ENCODE measurements around the gene LDAF1.
"Not testable (repeated sequence)": the region's sequence is repeated elsewhere in the genome, so short reads cannot be mapped to it uniquely, and the experiment has no call there.

LDAF1 gene

GRCh38 chr16:21167360-21167759, 8.9 kb downstream of the LDAF1 start:
- Histone ChIP-seq H3K4me2 (ENCODE audit: low read length, poor library complexity, severe bottlenecking) (no peak overlapping the region), H3K14ac (ENCODE audit: low read length in 2 of 2) (no peak overlapping the region), H2BK120ac (ENCODE audit: low read depth, low read length) (no peak overlapping the region)

DNA sequence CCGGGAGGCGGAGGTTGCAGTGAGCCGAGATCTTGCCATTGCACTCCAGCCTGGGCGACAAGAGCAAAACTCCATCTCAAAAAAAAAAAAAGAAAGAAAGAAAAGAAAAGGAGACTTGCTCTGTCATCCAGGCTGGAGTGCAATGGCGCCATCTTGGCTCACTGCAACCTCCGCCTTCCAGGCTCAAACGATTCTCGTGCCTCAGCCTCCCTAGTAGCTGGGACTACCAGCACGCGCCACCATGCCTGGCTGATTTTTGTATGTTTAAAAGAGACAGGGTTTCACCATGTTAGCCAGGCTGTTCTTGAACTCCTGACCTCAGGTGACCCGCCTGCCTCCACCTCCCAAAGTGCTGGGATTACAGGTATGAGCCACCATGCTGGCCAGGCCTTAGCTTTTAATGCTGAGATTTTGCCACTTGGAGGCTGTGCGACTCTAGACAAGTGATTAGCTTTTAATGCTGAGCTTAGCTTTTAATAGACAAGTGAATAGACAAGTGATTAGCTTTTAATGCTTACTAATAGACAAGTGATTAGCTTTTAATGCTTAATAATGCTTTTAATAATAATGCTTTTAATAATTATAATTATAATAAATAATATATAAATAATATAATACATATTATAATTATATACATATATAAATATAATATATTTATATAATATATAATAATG, 9.6 kb downstream of the LDAF1 start:
- no peak overlapping the region for H3K9ac ChIP-seq (ENCODE audit: low read length)
- no peak for DNase-seq
- peaks cover 17% of the 10 kb centered on the region for H3K4me1 ChIP-seq (ENCODE audit: control insufficient read depth, insufficient read depth, low read depth, low read length)
- H3K4ac ChIP-seq (ENCODE audit: low read depth in 1 of 2, low read length in 2 of 2) = no peak overlapping the region
- H3K4me3 ChIP-seq (ENCODE audit: insufficient read depth in 1 of 2, low read depth in 1 of 2, low read length in 2 of 2) = no peak overlapping the region
- H2AK5ac ChIP-seq (ENCODE audit: low read length, severe bottlenecking) = no peak overlapping the region
- no peak overlapping the region for H4K8ac ChIP-seq (ENCODE audit: low read length)
- no peak overlapping the region for H2BK120ac ChIP-seq (ENCODE audit: low read depth, low read length)
- H2BK12ac ChIP-seq (ENCODE audit: low read length in 2 of 2) = no peak overlapping the region
- H3K9me3 ChIP-seq (ENCODE audit: control insufficient read depth, low read length) = no peaks in the 10 kb centered on the region
- no peak overlapping the region for H2BK5ac ChIP-seq (ENCODE audit: low read depth, low read length, poor library complexity, severe bottlenecking)
- H3K27ac ChIP-seq (ENCODE audit: low read length, poor library complexity, severe bottlenecking) = no peak overlapping the region
- no peak overlapping the region for H3K18ac ChIP-seq (ENCODE audit: low read depth in 1 of 2, low read length in 2 of 2)
- H4K91ac ChIP-seq (ENCODE audit: low read length) = no peak overlapping the region
- no peak overlapping the region for H2BK15ac ChIP-seq (ENCODE audit: low read depth, poor library complexity, severe bottlenecking)
- H3K14ac ChIP-seq (ENCODE audit: low read length in 2 of 2) = no peak overlapping the region
- H2AFZ ChIP-seq (ENCODE audit: low read depth, low read length) = no peak overlapping the region
- WGBS = 98% methylated on average over 12 of the region's 12 CpGs
- H3K27me3 ChIP-seq (ENCODE audit: control insufficient read depth in 1 of 2, insufficient read depth in 1 of 2, low read length in 2 of 2) = no peaks in the 10 kb centered on the region
- H3K23ac ChIP-seq (ENCODE audit: low read length in 2 of 2) = no peak overlapping the region
- H3K36me3 ChIP-seq (ENCODE audit: control insufficient read depth in 1 of 2, insufficient read depth in 2 of 2, low read depth in 1 of 2, low read length in 2 of 2) = peaks cover 34 to 73% of the 10 kb centered on the region in 2 experiments
- no peak overlapping the region for H3K4me2 ChIP-seq (ENCODE audit: low read length, poor library complexity, severe bottlenecking)
- H3K79me1 ChIP-seq (replicated peaks; ENCODE audit: low read length, poor library complexity, severe bottlenecking) = peaks cover 6% of the 10 kb centered on the region

More at GRCh38 chr16:21167360-21167759, 8.9 kb downstream of the LDAF1 start:
- Histone ChIP-seq H3K9me3 (ENCODE audit: control insufficient read depth, low read length) (no peaks in the 10 kb centered on the region), H4K8ac (ENCODE audit: low read length) (no peak overlapping the region), H3K9ac (ENCODE audit: low read length) (peak overlapping the region; percentile 5), H3K36me3 (ENCODE audit: control insufficient read depth in 1 of 2, insufficient read depth in 2 of 2, low read depth in 1 of 2, low read length in 2 of 2) (peaks cover 29 to 71% of the 10 kb centered on the region in 2 experiments), H2BK12ac (ENCODE audit: low read length in 2 of 2) (no peak overlapping the region), H3K4me1 (ENCODE audit: control insufficient read depth, insufficient read depth, low read depth, low read length) (peaks cover 18% of the 10 kb centered on the region), H3K27ac (ENCODE audit: low read length, poor library complexity, severe bottlenecking) (peak overlapping the region; percentile 39), H3K18ac (ENCODE audit: low read depth in 1 of 2, low read length in 2 of 2) (no peak overlapping the region), H2BK15ac (ENCODE audit: low read depth, poor library complexity, severe bottlenecking) (no peak overlapping the region), H2AK5ac (ENCODE audit: low read length, severe bottlenecking) (no peak overlapping the region), H4K91ac (ENCODE audit: low read length) (no peak overlapping the region), H2BK5ac (ENCODE audit: low read depth, low read length, poor library complexity, severe bottlenecking) (no peak overlapping the region), H3K4me3 (ENCODE audit: insufficient read depth in 1 of 2, low read depth in 1 of 2, low read length in 2 of 2) (no peak overlapping the region), H3K27me3 (ENCODE audit: control insufficient read depth in 1 of 2, insufficient read depth in 1 of 2, low read length in 2 of 2) (no peaks in the 10 kb centered on the region), H2AFZ (ENCODE audit: low read depth, low read length) (no peak overlapping the region), H3K79me1 (replicated peaks; ENCODE audit: low read length, poor library complexity, severe bottlenecking) (peaks cover 4% of the 10 kb centered on the region), H3K4ac (ENCODE audit: low read depth in 1 of 2, low read length in 2 of 2) (no peak overlapping the region), H3K23ac (ENCODE audit: low read length in 2 of 2) (no peak overlapping the region)
- DNase-seq = peak; percentile 90
- 47% methylated on average over 8 of the region's 9 CpGs for WGBS

DNA sequence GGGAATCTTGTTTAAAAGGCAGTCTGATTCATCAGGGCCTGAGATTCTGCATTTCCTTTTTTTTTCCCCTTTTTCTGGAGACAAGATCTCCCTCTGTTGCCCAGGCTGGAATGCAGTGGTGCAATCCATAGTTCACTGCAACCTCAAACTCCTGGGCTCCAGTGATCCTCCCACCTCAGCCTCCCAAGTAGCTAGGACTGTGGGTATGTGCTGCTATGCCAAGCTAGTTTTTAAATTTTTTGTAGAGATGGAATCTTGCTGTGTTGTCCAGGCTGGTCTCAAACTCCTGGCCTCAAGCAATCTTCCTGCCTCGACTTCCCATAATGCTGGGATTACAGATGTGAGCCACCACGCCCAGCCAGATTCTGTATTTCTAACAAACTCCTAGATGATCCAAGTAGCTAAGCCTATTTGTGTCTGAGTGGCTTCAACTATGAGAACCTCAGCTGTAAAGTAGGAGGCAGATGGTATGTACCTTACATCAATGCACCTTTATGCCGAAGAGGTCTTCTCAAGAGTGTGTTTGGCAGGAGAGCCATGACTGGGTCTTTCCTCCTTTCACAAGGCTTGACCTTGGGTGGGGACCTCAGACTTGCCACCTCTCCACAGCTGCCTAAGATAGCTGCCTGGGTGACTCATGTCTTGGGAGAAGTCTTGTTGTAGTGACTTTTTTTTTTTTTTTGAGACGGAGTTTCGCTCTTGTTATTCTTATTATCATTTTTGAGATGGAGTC, 10.9 kb downstream of the LDAF1 start:
- Histone ChIP-seq H3K36me3 (ENCODE audit: control insufficient read depth in 1 of 2, insufficient read depth in 2 of 2, low read depth in 1 of 2, low read length in 2 of 2) (peaks cover 35 to 75% of the 10 kb centered on the region in 2 experiments), H3K27me3 (ENCODE audit: control insufficient read depth in 1 of 2, insufficient read depth in 1 of 2, low read length in 2 of 2) (no peaks in the 10 kb centered on the region), H3K9me3 (ENCODE audit: control insufficient read depth, low read length) (no peaks in the 10 kb centered on the region), H3K4me3 (ENCODE audit: insufficient read depth in 1 of 2, low read depth in 1 of 2, low read length in 2 of 2) (no peak overlapping the region), H3K27ac (ENCODE audit: low read length, poor library complexity, severe bottlenecking) (no peak overlapping the region), H4K91ac (ENCODE audit: low read length) (no peak overlapping the region), H3K4me1 (ENCODE audit: control insufficient read depth, insufficient read depth, low read depth, low read length) (peaks cover 14% of the 10 kb centered on the region), H2BK120ac (ENCODE audit: low read depth, low read length) (no peak overlapping the region), H2BK12ac (ENCODE audit: low read length in 2 of 2) (no peak overlapping the region), H3K9ac (ENCODE audit: low read length) (no peak overlapping the region), H4K8ac (ENCODE audit: low read length) (no peak overlapping the region), H3K23ac (ENCODE audit: low read length in 2 of 2) (no peak overlapping the region), H2BK5ac (ENCODE audit: low read depth, low read length, poor library complexity, severe bottlenecking) (no peak overlapping the region), H2AK5ac (ENCODE audit: low read length, severe bottlenecking) (no peak overlapping the region), H3K79me1 (replicated peaks; ENCODE audit: low read length, poor library complexity, severe bottlenecking) (peaks cover 3% of the 10 kb centered on the region), H3K4ac (ENCODE audit: low read depth in 1 of 2, low read length in 2 of 2) (no peak overlapping the region), H3K18ac (ENCODE audit: low read depth in 1 of 2, low read length in 2 of 2) (no peak overlapping the region), H2BK15ac (ENCODE audit: low read depth, poor library complexity, severe bottlenecking) (no peak overlapping the region), H2AFZ (ENCODE audit: low read depth, low read length) (no peak overlapping the region), H3K14ac (ENCODE audit: low read length in 2 of 2) (no peak overlapping the region), H3K4me2 (ENCODE audit: low read length, poor library complexity, severe bottlenecking) (no peak overlapping the region)
- WGBS = 100% methylated on average over 3 of the region's 5 CpGs
- peak; percentile 61 for DNase-seq

DNA sequence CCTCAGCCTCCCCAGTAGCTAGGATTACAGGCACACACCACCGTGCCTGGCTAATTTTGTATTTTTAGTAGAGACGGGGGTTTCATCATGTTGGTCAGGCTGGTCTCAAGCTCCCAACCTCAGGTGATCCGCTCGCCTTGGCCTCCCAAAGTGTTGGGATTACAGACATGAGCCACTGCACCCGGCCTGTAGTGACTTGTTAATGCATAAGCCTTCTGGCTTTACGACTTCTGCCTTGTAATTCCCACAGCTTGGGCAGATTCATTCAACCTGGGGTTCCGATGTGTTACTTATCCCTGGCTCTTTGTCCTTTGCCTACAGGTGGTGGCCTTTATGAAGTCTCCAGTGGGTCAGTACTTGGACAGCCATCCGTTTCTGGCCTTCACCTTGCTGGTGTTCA, 11.6 kb downstream of the LDAF1 start:
- H3K9ac ChIP-seq (ENCODE audit: low read length); H2BK12ac ChIP-seq (ENCODE audit: low read length in 2 of 2); H3K9me3 ChIP-seq (ENCODE audit: control insufficient read depth, low read length); H3K4ac ChIP-seq (ENCODE audit: low read depth in 1 of 2, low read length in 2 of 2); H3K79me1 ChIP-seq (replicated peaks; ENCODE audit: low read length, poor library complexity, severe bottlenecking); H2BK5ac ChIP-seq (ENCODE audit: low read depth, low read length, poor library complexity, severe bottlenecking); H3K4me3 ChIP-seq (ENCODE audit: insufficient read depth in 1 of 2, low read depth in 1 of 2, low read length in 2 of 2); H2BK120ac ChIP-seq (ENCODE audit: low read depth, low read length); H4K91ac ChIP-seq (ENCODE audit: low read length); H2BK15ac ChIP-seq (ENCODE audit: low read depth, poor library complexity, severe bottlenecking); H3K14ac ChIP-seq (ENCODE audit: low read length in 2 of 2); H3K27me3 ChIP-seq (ENCODE audit: control insufficient read depth in 1 of 2, insufficient read depth in 1 of 2, low read length in 2 of 2); H4K8ac ChIP-seq (ENCODE audit: low read length); DNase-seq; H2AFZ ChIP-seq (ENCODE audit: low read depth, low read length); H3K23ac ChIP-seq (ENCODE audit: low read length in 2 of 2); H3K27ac ChIP-seq (ENCODE audit: low read length, poor library complexity, severe bottlenecking); H2AK5ac ChIP-seq (ENCODE audit: low read length, severe bottlenecking); H3K4me2 ChIP-seq (ENCODE audit: low read length, poor library complexity, severe bottlenecking); H3K18ac ChIP-seq (ENCODE audit: low read depth in 1 of 2, low read length in 2 of 2): not testable (repeated sequence)
- peaks cover 14% of the 10 kb centered on the region for H3K4me1 ChIP-seq (ENCODE audit: control insufficient read depth, insufficient read depth, low read depth, low read length)
- peaks cover 32 to 75% of the 10 kb centered on the region in 2 experiments for H3K36me3 ChIP-seq (ENCODE audit: control insufficient read depth in 1 of 2, insufficient read depth in 2 of 2, low read depth in 1 of 2, low read length in 2 of 2)
- WGBS = 97% methylated on average over 8 of the region's 8 CpGs
